Omental fat pad (tissue), 4 donors: ENCODE results near the gene ALG14. TPM values are rescaled to one million over a fixed set of nuclear protein-coding genes. Genes with fewer than 3 reads are reported as not detected.
"Not testable (repeated sequence)": the region's sequence is repeated elsewhere in the genome, so short reads cannot be mapped to it uniquely, and the experiment has no call there.

ENCODE experiments used
- ATAC-seq: fragments of 150-250 bp; one replicate; pipeline ENCODE4 v1.9.1; 2016; ENCODE audit warnings: mild to moderate bottlenecking, moderate library complexity; ENCODE audit not compliant: low FRiP score
- DNase-seq: peaks from one replicate; pipeline ENCODE4 v3.0.0-alpha.2; 2019; ENCODE audit warnings: low spot score
- CTCF ChIP-seq, 3 donors: fragments of 450-650 bp; IDR thresholded peaks; one replicate each; pipeline ENCODE4 v1.5.1; 2016 to 2017; ENCODE audit warnings: antibody characterized with exemption in 3 of 3, mild to moderate bottlenecking in 3 of 3, moderate library complexity in 2 of 3
- total RNA-seq, 4 donors: library from RNA; depleted of rRNA; stranded (reverse); fragments of >200 nt; gene quantifications; one replicate each; pipeline ENCODE4 v1.1.0, GENCODE V29; 2016

Gene ALG14
- total RNA-seq, 4 donors from 2014 or later: 0.79 to 2.8 (median 1.4) TPM

- no peak for TF ChIP-seq CTCF (IDR thresholded peaks at IDR 0.05)
- DNase-seq (no peak), ATAC-seq (no peak)
Measured at GRCh38 chr1:94999456-95000131, 73.2 kb downstream of the ALG14 start.

GRCh38 chr1:94998748-94999147 lies 74.0 kb downstream of the ALG14 start:
- TF ChIP-seq CTCF (IDR thresholded peaks at IDR 0.05): no peak
- no peak for ATAC-seq
- DNase-seq: no peak

GRCh38 chr1:94998114-94998513 lies 74.6 kb downstream of the ALG14 start:
- no peak for DNase-seq
- ATAC-seq: no peak
- TF ChIP-seq CTCF (IDR thresholded peaks at IDR 0.05): no peak

- not testable (repeated sequence) for DNase-seq, ATAC-seq
Measured at GRCh38 chr1:94995536-94995935, 77.2 kb downstream of the ALG14 start.

GRCh38 chr1:94994805-94995204 lies 77.9 kb downstream of the ALG14 start:
- ATAC-seq (no peak), DNase-seq (no peak)
- no peak for TF ChIP-seq CTCF (IDR thresholded peaks at IDR 0.05)

- ATAC-seq (no peak), DNase-seq (no peak)
- TF ChIP-seq CTCF (IDR thresholded peaks at IDR 0.05): no peak
Measured at GRCh38 chr1:94993931-94994645, 78.7 kb downstream of the ALG14 start.

GRCh38 chr1:94992863-94993563 lies 79.7 kb downstream of the ALG14 start:
- ATAC-seq (no peak), DNase-seq (no peak)
- TF ChIP-seq CTCF (IDR thresholded peaks at IDR 0.05): no peak
